GM21528 (cell line): ENCODE data around the gene LILRB1.
"Not testable (repeated sequence)": the region's sequence is repeated elsewhere in the genome, so short reads cannot be mapped to it uniquely, and the experiment has no call there.

Experiments used
- ATAC-seq: cut with Tn5 transposase; IDR thresholded peaks from one replicate; pipeline ENCODE4 v1.9.1; 2021; ENCODE audit warnings: mild to moderate bottlenecking, moderate library complexity; ENCODE audit not compliant: unreplicated experiment, low FRiP score

Gene LILRB1

DNA sequence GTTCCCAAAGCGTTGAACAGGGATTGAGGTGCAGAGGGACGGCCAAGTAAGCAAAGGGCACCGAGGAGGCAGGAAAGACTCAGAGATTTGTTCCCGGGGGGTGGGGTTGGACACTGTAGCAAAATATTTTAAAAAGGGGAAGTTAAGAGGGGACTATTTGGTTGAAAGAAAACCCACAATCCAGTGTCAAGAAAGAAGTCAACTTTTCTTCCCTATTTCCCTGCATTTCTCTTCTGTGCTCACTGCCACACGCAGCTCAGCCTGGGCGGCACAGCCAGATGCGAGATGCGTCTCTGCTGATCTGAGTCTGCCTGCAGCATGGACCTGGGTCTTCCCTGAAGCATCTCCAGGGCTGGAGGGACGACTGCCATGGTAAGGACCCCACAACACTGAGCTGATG, at the start of gene LILRB1:
LILRB1 (plus strand) TSS at position 223 of the 400 bp plus-strand sequence. CDS start 590 bp downstream, outside the sequence.
- not testable (repeated sequence) for ATAC-seq

GRCh38 chr19:54586397-54586796, 43.9 kb upstream of the LILRB1 start:
- ATAC-seq: no peak

DNA sequence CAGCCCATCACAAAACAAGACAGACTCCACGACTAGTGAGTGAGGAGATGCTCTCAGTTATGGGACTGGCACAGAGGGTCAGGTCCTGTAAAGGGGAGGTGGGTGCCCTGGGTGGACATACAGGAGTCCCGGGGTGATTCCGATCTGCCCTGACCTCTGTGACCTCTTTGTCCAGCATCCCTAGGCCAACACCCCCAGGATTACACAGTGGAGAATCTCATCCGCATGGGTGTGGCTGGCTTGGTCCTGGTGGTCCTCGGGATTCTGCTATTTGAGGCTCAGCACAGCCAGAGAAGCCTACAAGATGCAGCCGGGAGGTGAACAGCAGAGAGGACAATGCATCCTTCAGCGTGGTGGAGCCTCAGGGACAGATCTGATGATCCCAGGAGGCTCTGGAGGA, 43.3 kb upstream of the LILRB1 start:
- no peak for ATAC-seq

DNA sequence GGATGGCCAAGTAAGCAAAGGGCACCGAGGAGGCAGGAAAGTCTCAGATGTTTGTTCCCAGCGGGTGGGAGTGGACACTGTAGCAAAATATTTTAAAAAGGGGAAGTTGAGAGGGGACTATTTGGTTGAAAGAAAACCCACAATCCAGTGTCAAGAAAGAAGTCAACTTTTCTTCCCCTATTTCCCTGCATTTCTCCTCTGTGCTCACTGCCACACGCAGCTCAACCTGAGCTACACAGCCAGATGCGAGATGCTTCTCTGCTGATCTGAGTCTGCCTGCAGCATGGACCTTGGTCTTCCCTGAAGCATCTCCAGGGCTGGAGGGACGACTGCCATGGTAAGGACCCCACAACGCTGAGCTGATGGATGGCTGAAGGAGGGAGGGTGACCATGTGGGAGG, 36.8 kb upstream of the LILRB1 start, which contains the start of gene LILRA1:
LILRA1 (plus strand) TSS at position 188 of the 400 bp plus-strand sequence. CDS start 613 bp downstream, outside the sequence.
- ATAC-seq: not testable (repeated sequence)

DNA sequence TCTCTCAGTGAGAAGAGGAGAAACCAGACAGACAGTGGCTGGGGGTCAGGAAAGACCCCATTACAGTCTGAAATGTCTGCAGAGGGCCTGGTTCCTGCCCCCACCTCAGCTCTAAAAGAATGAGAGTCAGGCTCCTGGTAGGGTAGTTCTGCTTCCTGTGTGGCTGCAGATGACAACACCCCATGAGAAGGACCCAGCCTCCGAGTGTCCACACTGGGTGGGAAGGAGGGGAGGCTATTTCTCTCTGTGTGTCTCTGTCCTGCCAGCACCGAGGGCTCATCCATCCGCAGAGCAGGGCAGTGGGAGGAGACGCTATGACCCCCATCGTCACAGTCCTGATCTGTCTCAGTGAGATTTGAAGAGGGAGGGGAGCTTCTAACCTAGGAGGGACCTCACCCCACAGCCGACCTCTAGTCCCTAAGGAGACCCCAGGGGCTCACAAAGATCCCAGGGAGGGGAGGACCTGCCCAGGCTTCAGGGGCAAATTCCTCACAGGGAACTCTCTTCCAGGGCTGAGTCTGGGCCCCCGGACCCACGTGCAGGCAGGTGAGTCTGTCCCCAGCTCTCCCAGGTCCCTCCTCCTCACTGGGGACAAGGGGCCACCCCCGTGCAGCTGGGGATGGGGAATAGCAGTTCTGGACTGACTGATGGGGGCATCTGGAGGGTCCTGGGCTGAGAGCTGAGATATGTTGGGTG, 36.2 kb upstream of the LILRB1 start:
- not testable (repeated sequence) for ATAC-seq

DNA sequence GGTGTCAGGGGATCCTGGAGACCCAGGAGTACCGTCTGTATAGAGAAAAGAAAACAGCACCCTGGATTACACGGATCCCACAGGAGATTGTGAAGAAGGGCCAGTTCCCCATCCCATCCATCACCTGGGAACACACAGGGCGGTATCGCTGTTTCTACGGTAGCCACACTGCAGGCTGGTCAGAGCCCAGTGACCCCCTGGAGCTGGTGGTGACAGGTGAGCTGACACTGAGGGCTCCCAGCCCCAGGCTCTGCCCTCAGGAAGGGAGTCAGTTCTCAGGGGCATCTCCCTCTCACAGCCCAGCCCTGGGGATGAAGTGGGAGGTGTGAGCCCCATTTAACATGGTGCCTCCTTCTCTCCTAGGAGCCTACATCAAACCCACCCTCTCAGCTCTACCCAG, 35.5 kb upstream of the LILRB1 start:
- ATAC-seq: no peak

DNA sequence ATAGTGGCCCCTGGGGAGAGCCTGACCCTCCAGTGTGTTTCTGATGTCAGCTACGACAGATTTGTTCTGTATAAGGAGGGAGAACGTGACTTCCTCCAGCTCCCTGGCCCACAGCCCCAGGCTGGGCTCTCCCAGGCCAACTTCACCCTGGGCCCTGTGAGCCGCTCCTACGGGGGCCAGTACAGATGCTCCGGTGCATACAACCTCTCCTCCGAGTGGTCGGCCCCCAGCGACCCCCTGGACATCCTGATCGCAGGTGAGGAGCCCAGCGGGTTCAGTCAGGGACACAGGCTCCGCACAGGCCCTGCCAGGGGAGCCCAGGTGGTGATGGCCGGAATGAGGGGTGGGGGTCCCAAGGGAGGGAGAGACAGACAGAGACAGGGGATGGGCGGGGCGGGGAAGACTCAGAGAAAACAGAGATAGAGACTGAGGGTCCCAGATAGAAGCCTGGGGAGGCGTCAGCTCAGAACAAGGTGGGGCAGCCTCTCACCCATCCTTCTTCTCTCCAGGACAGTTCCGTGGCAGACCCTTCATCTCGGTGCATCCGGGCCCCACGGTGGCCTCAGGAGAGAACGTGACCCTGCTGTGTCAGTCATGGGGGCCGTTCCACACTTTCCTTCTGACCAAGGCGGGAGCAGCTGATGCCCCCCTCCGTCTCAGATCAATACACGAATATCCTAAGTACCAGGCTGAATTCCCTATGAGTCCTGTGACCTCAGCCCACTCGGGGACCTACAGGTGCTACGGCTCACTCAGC, 34.4 kb upstream of the LILRB1 start:
- not testable (repeated sequence) for ATAC-seq

GRCh38 chr19:54600212-54600611, 30.1 kb upstream of the LILRB1 start:
- ATAC-seq: no peak

- no peak for ATAC-seq
Observed at GRCh38 chr19:54606230-54606629, 24.1 kb upstream of the LILRB1 start.

DNA sequence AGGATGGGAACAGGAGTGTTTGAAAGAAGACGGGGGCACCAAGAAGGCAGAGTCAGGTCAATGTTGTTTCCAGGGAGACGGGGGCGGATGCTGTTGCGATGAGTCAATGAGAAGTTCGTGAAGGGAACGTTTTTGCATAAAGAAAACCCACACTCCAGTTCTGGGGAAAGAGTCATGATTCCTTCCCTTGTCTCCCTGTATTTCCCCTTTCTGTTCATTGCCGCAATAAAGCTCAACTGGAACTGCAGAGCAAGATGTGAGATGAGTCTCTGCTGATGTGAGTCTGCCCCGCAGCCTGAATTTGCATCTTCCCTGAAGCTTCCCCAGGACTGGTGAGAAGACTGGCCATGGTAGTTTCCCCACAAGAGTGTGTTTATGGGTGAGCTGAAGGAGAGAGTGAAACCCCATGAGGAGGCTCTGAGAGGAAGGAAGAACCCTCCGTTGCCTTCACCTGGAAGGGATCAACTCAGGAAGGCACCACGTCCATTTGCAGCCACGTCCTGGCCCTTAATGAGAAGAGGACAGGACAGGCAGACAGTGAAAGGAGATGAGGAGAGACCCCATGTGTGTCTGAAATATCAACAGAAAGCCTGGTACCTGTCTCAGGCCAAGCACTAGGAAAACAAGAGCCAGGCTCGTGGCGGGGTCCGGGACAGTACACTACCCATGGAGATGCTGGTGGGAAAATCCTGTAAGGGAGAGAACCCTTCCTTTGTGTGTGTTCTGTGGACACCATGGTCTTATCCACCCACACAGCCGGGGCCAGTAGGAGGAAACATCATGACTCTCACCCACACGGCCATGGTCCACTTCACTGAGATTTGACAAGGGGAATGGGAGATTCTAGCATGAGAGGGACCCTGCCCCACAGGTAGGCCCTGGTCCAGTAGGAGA, 23.1 kb upstream of the LILRB1 start:
- no peak for ATAC-seq

- ATAC-seq: no peak
Observed at GRCh38 chr19:54607785-54608150, 22.5 kb upstream of the LILRB1 start.

GRCh38 chr19:54608205-54608604, 22.1 kb upstream of the LILRB1 start:
- ATAC-seq: no peak

- no peak for ATAC-seq
Observed at GRCh38 chr19:54608792-54609191, 21.5 kb upstream of the LILRB1 start.

DNA sequence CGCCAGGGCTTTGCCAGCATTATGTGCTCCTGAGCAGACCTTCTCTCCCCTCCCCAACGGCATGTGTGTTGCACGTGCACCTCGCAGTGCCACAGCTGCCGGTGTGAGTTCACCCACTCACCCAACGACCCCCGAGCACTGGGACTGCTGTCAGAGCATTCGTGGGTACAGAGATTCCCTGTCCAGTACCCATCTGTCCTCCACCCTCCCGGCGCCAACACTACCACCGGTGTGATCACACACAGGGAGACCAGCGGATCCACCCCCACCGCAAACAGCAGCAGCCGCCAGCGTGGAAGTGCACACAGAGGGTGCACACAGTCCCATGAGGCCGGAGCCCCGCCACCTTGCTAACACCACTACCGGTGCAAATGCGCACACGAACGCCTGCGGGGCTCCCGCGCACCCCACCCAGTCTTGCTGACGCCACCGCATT, 20.9 kb upstream of the LILRB1 start:
- no peak for ATAC-seq

DNA sequence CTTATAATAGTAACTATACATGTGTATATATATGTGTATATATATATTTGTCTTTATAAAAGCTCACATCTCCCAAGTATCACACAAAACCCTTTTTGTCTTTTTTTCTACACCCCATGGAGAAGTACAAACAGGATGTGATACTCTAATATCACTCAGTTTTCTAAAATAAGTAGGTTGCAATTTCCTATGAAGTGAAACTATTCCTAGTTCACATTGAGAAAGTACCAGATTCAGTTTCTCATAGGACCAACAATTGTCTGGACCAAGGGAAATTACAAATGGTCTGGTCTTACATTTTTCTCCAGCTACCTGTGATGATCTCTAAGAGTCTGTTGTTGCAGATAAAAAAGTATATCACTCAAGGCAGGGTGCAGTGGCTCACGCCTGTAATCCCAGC, 17.9 kb upstream of the LILRB1 start:
- ATAC-seq: no peak

GRCh38 chr19:54614726-54615125, 15.6 kb upstream of the LILRB1 start:
- no peak for ATAC-seq

DNA sequence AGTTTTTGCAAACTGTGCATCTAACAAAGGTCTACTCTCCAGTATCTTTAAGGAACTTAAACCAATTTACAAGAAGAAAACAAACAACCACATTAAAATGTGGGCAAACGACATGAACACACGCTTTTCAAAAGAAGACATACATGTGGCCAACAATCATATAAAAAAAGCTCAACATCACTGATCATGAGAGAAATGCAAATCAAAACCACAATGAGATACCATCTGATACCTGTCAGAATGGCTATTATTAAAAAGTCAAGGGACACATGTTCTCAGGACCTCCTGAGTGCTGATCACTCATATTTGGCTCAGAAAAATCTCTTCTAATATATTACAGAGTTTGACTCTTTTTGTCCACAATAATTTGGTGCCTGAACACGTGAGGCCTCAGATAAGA, 14.2 kb upstream of the LILRB1 start:
- ATAC-seq: peak; percentile 40

DNA sequence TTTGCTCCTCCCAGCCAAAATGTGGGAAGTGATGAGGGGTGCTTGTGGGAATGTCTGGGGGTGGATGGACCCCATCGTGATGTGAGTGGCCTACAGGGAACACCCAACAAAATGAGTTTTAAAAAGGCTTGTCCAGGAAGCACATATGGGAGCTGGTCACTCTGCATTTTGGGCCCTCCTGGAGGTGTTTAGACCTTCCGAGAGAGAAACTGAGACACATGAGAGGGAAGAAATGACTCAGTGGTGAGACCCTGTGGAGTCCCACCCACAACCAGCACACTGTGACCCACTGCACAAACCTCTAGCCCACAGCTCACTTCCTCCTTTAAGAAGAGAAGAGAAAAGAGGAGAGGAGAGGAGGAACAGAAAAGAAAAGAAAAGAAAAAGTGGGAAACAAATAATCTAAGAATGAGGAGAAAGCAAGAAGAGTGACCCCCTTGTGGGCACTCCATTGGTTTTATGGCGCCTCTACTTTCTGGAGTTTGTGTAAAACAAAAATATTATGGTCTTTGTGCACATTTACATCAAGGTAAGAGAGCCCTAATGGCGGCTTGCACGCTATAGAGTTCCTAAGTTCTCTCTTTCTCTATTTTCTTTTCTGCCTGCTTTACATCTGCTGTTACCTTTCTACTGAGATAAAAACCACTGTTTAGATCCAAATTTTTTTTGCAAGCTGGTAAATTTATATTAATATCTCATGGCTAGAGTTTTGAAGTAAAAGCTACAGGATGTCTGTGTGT, 13.3 kb upstream of the LILRB1 start:
- peak; percentile 74 for ATAC-seq

DNA sequence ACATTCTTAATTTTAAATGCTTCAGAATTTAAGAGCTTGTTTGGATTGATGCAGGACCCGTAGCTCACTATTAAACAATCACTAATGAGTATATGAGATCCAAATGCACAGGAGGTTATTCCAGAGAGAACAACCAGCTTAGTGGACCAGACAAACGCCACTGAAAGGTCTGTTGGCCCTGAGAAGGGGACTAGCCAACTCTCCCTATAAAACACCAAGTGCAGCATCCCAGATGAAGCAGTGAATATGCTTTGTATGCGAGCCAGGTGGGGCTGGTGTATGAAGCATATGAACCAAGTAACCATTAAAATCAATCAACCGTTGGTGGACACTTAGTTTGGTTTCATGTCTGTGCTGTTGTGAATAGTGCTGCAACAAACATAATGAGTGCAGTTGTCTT, 9.8 kb upstream of the LILRB1 start:
- ATAC-seq: no peak

DNA sequence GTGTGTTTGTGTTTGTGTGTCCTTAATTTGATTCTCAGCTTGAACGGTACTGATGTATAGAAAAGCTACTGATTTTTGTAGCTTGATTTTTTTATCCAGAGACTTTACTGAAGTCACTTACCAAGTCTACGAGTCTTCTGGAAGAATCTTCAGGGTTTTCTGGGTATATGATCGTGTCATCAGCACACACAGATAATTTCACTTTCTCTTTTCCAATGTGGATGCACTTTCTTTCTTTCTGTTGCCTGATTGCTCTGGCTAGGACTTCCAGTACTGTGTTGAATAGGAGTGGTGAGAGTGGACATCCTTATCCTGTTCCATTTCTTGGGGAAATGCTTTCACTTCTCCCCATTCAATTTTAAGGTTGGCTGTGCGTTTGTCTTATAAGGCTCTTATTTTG, 7.9 kb upstream of the LILRB1 start:
- ATAC-seq: no peak
